Chondrocyte (in vitro differentiated cells): Measurements from ENCODE around the gene AFTPH. TPM values are rescaled to one million over a fixed set of nuclear protein-coding genes. Genes with fewer than 3 reads are reported as not detected.

Experiments
- DNase-seq: peaks from one replicate; pipeline ENCODE4 v3.0.0; 2021; ENCODE audit warnings: mixed read lengths, low spot score
- H3K27ac Mint-ChIP-seq: one replicate; pipeline ENCODE4 v1.8.0; 2021; ENCODE audit warnings: mild to moderate bottlenecking, moderate library complexity, mixed read lengths; ENCODE audit not compliant: unreplicated experiment
- H3K27me3 Mint-ChIP-seq: 2 replicates; pipeline ENCODE4 v1.8.0; 2021; ENCODE audit warnings: low read depth, mixed read lengths
- H3K36me3 Mint-ChIP-seq: 2 replicates; pipeline ENCODE4 v1.8.0; 2021; ENCODE audit warnings: low read depth, mixed read lengths
- H3K4me1 Mint-ChIP-seq: 2 replicates; pipeline ENCODE4 v1.8.0; 2021; ENCODE audit warnings: low read depth, mild to moderate bottlenecking, mixed read lengths
- H3K4me3 Mint-ChIP-seq: one replicate; pipeline ENCODE4 v1.8.0; 2021; ENCODE audit warnings: mild to moderate bottlenecking, moderate library complexity, mixed read lengths; ENCODE audit not compliant: unreplicated experiment
- H3K9me3 Mint-ChIP-seq: 2 replicates; pipeline ENCODE4 v1.8.0; 2021; ENCODE audit warnings: low read depth, mixed read lengths
- total RNA-seq: library from RNA; stranded (reverse); gene quantifications from 3 replicates; pipeline ENCODE4 v1.2.1, GENCODE V29; 2021
- TF ChIP-seq, protein P1 (sequence below): fragments of 200-600 bp; sonication (generic); IDR thresholded peaks from 2 replicates; pipeline ENCODE4 v1.5.0; 2021; ENCODE audit warnings: antibody characterized with exemption, mild to moderate bottlenecking, moderate library complexity

The AFTPH gene
- total RNA-seq, 1 donor from 2014 or later, result 17.3 TPM

- Mint-ChIP-seq H3K27me3 (peaks cover 4% of the 10 kb centered on the region), H3K4me3 (no peak overlapping the region), H3K27ac (no peak overlapping the region), H3K36me3 (no peaks in the 10 kb centered on the region), H3K9me3 (no peaks in the 10 kb centered on the region), H3K4me1 (no peaks in the 10 kb centered on the region)
- TF ChIP-seq, protein P1, sequence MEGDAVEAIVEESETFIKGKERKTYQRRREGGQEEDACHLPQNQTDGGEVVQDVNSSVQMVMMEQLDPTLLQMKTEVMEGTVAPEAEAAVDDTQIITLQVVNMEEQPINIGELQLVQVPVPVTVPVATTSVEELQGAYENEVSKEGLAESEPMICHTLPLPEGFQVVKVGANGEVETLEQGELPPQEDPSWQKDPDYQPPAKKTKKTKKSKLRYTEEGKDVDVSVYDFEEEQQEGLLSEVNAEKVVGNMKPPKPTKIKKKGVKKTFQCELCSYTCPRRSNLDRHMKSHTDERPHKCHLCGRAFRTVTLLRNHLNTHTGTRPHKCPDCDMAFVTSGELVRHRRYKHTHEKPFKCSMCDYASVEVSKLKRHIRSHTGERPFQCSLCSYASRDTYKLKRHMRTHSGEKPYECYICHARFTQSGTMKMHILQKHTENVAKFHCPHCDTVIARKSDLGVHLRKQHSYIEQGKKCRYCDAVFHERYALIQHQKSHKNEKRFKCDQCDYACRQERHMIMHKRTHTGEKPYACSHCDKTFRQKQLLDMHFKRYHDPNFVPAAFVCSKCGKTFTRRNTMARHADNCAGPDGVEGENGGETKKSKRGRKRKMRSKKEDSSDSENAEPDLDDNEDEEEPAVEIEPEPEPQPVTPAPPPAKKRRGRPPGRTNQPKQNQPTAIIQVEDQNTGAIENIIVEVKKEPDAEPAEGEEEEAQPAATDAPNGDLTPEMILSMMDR, result no peak
- no peak for DNase-seq
Measured at GRCh38 chr2:64506686-64507085, 17.4 kb upstream of the AFTPH start.

GRCh38 chr2:64514008-64514407 is 10.1 kb upstream of the AFTPH start:
- TF ChIP-seq, protein P1, result no peak
- Mint-ChIP-seq H3K4me1 (no peaks in the 10 kb centered on the region), H3K9me3 (no peaks in the 10 kb centered on the region), H3K4me3 (no peak overlapping the region), H3K27ac (no peak overlapping the region), H3K27me3 (peaks cover 19% of the 10 kb centered on the region), H3K36me3 (no peaks in the 10 kb centered on the region)
- no peak for DNase-seq

- DNase-seq, result no peak
- H3K9me3 Mint-ChIP-seq, result no peaks in the 10 kb centered on the region
- H3K27me3 Mint-ChIP-seq, result peaks cover 15% of the 10 kb centered on the region
- no peaks in the 10 kb centered on the region for H3K36me3 Mint-ChIP-seq
- no peaks in the 10 kb centered on the region for H3K4me1 Mint-ChIP-seq
- TF ChIP-seq, protein P1, result no peak
- no peak overlapping the region for H3K27ac Mint-ChIP-seq
- H3K4me3 Mint-ChIP-seq, result no peak overlapping the region
Measured at GRCh38 chr2:64515086-64515485, 9.0 kb upstream of the AFTPH start.

- Mint-ChIP-seq H3K4me3 (no peak overlapping the region), H3K27me3 (peaks cover 15% of the 10 kb centered on the region), H3K9me3 (no peaks in the 10 kb centered on the region), H3K27ac (no peak overlapping the region), H3K36me3 (no peaks in the 10 kb centered on the region), H3K4me1 (no peaks in the 10 kb centered on the region)
- TF ChIP-seq, protein P1, result no peak
- DNase-seq, result no peak
Measured at GRCh38 chr2:64516651-64517510, 7.2 kb upstream of the AFTPH start.

- TF ChIP-seq, protein P1, result no peak
- Mint-ChIP-seq H3K9me3 (no peaks in the 10 kb centered on the region), H3K27me3 (peaks cover 15% of the 10 kb centered on the region), H3K36me3 (no peaks in the 10 kb centered on the region), H3K4me1 (peaks cover under 1% of the 10 kb centered on the region), H3K27ac (no peak overlapping the region), H3K4me3 (no peak overlapping the region)
- DNase-seq, result no peak
Measured at GRCh38 chr2:64517511-64517884, 6.6 kb upstream of the AFTPH start.
